Activated naive CD4-positive, alpha-beta T cell treated with anti-CD3 and anti-CD28 coated beads, Interleukin-2, amount 50 U/mL, for 16 hours (primary cell): Measurements from ENCODE around the gene RPS6KA5.

Source experiments
- DNase-seq: peaks from one replicate; pipeline ENCODE4 v3.0.0-alpha.2; 2020

The RPS6KA5 gene

GRCh38 chr14:91021991-91022621 is 38.3 kb downstream of the RPS6KA5 start:
- DNase-seq = no peak

- no peak for DNase-seq
Observed at GRCh38 chr14:91021115-91021514, 39.3 kb downstream of the RPS6KA5 start.

- DNase-seq = no peak
Observed at GRCh38 chr14:91019673-91020072, 40.8 kb downstream of the RPS6KA5 start.

GRCh38 chr14:91018481-91018880 is 42.0 kb downstream of the RPS6KA5 start:
- no peak for DNase-seq

GRCh38 chr14:91016800-91017410 is 43.5 kb downstream of the RPS6KA5 start:
- DNase-seq = no peak

- no peak for DNase-seq
Observed at GRCh38 chr14:91015435-91015834, 45.0 kb downstream of the RPS6KA5 start.

- no peak for DNase-seq
Observed at GRCh38 chr14:91012045-91012444, 48.4 kb downstream of the RPS6KA5 start.

- DNase-seq = no peak
Observed at GRCh38 chr14:91010153-91010533, 50.3 kb downstream of the RPS6KA5 start.

- no peak for DNase-seq
Observed at GRCh38 chr14:91009501-91010152, 50.8 kb downstream of the RPS6KA5 start.

GRCh38 chr14:91008759-91009409 is 51.6 kb downstream of the RPS6KA5 start:
- no peak for DNase-seq

GRCh38 chr14:91005716-91006115 is 54.7 kb downstream of the RPS6KA5 start:
- DNase-seq = no peak

GRCh38 chr14:91004987-91005386 is 55.5 kb downstream of the RPS6KA5 start:
- DNase-seq = no peak

- DNase-seq = no peak
Observed at GRCh38 chr14:90999299-90999698, 61.1 kb downstream of the RPS6KA5 start.

- no peak for DNase-seq
Observed at GRCh38 chr14:90996967-90997366, 63.5 kb downstream of the RPS6KA5 start.

- DNase-seq = no peak
Observed at GRCh38 chr14:90995785-90996184, 64.7 kb downstream of the RPS6KA5 start.

- no peak for DNase-seq
Observed at GRCh38 chr14:90993792-90994191, 66.6 kb downstream of the RPS6KA5 start.

GRCh38 chr14:90991690-90992443 is 68.6 kb downstream of the RPS6KA5 start:
- DNase-seq = no peak

- no peak for DNase-seq
Observed at GRCh38 chr14:90990141-90990540, 70.3 kb downstream of the RPS6KA5 start.

GRCh38 chr14:90987140-90987539 is 73.3 kb downstream of the RPS6KA5 start:
- no peak for DNase-seq

- DNase-seq = no peak
Observed at GRCh38 chr14:90986510-90986909, 73.9 kb downstream of the RPS6KA5 start.

- no peak for DNase-seq
Observed at GRCh38 chr14:90985601-90986242, 74.7 kb downstream of the RPS6KA5 start.

- DNase-seq = no peak
Observed at GRCh38 chr14:90983560-90983959, 76.9 kb downstream of the RPS6KA5 start.

- DNase-seq = no peak
Observed at GRCh38 chr14:90981636-90982035, 78.8 kb downstream of the RPS6KA5 start.
